HG03354 (cell line): Measurements from ENCODE around the gene COL4A1.

Experiments
- ATAC-seq: cut with Tn5 transposase; IDR thresholded peaks from one replicate; pipeline ENCODE4 v1.9.1; 2021; ENCODE audit warnings: mild to moderate bottlenecking; ENCODE audit not compliant: unreplicated experiment, poor library complexity, severe bottlenecking

The COL4A1 gene

DNA sequence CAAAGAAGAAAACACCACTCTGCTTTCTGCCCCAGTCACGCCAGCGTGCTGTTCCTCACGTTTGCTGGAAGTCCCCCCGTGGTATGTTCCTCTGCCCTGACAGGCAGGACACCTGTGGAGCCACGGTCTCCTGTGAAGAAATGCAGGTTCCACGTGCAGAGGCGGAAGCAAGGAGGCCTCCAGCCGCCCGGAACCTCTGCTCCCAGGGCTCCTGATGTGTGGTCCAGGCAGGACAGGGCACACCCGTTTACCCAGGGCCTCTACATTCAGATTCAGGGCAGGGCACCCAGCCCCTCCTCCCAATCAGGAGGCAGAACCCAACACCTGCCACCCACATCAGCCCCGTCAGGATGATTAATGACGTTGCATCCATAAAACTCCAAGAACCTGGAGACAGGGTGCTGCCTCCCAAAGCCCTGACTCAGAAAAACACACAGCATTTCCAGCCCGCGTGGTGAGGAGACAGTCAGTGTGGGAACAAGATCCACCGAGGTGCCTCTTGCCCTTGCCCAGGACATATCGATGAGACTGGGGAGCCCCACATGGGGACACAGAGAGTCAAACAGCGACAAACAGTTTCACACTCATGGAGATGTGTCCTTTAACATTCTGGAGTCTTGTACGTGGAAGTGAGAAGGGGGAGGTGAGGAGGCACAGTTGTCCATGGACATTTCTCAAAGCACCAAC, 76.2 kb downstream of the COL4A1 start:
- ATAC-seq = no peak

DNA sequence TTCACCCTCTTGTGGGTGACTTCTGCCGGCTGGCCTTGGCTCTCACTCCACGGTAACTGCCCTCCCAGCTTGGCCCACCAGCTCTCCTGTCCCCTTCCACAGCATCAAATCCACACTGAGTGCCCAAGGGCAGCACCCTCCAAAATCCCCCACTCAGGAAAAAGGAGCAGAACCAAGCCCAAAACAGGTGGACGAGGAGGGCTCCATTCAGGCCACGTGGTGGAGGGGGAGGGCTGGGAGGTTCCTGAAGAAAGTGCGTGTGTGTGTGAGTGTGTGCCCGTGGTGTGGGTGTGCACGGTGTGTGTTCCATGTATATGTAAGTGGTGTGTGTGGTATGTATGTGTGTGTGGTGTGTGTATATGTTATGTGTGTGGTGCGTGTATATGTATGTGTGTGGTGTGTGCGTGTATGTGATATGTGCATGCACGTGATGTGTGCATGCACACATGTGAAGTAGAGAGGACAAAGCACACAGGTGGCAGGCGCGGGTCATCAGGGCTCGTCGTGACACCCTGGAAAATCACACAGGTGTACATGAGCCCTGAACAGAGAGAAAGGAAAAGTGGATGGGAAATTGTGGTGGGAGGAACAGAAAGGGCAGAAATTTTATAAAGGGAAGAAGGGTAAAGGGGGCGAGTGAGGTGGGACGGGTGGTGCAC, 76.9 kb downstream of the COL4A1 start:
- ATAC-seq = no peak

DNA sequence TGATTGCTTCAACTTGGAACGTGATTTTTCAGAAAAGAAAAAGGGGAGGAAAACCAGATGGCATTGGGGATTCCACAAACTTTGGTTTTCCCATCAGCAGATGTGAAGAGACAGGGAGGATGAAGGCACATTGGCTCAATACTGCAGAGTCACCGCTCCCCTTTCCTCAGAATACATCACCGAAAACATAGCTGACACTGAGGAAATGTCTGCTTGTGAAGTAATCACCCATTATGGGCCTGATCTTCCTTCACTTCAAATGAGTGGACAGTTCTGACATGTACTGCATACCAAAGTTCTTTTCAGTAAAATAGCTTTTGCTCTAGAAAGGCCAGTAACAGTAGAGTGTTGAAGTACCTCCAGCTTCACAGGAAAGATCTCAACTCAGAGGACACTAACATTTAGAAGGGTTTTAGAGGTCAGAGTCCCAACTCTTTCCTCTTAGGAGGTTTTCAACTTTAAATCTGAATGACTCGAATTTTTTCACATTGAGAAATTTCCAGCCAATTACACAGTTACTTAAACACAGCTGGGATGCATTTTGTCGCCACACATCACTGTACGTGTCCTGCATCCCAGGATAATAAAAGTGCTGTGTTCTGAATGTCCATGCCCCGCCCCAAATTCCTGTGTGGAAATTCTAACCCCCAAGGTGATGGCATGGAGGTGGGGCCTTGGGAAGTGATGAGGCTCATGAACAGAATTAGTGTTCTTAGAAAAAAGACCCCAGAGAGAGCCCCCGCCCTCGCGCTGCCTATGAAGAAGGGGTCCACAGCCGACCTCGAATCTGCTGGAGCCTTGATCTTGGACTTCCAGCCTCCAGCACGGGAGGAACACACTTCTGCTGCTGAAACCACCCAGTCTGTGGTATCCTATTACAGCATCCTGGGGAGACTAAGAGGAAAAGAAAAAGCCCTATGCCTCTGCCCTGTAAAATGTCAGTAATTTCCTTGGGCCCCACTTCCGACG, 77.7 kb downstream of the COL4A1 start:
- ATAC-seq = no peak

DNA sequence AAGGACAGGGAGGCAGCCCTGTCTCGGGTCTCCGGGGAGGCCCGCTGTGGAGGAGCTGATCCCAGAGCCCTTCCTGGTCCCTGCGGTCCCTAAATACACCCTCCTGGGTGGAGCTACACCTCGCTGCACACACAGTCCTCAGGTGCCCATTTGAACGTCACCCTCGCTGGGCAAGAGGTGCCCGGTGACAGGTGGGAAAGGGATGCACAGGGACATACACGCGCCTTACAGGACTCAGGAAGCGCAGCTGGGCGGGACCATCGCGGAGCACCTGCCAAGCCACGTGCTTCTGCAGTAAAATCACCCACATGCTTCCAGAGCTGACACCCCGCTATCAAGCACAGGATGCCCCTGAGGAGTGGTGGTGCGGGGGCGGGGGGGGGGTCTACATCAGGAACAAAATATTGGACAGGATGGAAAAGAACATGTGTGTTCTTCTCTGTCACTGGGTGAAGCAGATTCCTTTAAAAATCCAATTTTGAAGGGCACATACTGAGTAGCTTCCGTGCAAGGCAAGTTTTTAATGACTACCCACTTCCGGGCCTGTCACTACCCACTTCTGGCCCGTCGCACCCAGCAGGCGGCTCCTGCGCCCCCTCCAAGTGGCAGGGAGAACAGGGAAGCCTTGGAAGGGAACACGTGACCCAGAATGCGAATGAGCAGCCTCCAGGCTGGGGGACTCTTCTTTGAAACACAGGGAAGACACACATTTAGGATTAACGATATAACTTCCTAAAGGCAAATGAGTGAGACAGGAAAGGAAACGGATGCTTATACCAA, 78.9 kb downstream of the COL4A1 start:
- ATAC-seq = no peak

DNA sequence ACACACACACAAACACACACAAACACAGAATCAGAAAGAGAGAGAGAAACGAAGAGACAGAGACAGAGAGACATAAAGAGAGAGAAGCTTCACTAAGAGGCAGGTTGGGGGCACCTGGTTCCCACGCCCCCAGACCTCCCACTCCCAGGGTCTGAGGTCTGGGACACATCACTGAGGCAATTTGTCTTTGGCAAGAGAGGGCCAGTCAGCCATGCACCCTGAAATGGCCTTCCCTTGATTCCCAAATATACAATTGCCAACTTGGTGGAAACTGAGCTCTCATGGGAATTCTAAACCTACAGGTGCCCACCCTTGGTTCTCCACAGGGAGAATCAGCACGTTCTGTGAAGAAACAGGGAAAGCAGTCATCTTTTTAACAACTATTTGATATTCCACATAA, 79.5 kb downstream of the COL4A1 start:
- ATAC-seq = no peak

DNA sequence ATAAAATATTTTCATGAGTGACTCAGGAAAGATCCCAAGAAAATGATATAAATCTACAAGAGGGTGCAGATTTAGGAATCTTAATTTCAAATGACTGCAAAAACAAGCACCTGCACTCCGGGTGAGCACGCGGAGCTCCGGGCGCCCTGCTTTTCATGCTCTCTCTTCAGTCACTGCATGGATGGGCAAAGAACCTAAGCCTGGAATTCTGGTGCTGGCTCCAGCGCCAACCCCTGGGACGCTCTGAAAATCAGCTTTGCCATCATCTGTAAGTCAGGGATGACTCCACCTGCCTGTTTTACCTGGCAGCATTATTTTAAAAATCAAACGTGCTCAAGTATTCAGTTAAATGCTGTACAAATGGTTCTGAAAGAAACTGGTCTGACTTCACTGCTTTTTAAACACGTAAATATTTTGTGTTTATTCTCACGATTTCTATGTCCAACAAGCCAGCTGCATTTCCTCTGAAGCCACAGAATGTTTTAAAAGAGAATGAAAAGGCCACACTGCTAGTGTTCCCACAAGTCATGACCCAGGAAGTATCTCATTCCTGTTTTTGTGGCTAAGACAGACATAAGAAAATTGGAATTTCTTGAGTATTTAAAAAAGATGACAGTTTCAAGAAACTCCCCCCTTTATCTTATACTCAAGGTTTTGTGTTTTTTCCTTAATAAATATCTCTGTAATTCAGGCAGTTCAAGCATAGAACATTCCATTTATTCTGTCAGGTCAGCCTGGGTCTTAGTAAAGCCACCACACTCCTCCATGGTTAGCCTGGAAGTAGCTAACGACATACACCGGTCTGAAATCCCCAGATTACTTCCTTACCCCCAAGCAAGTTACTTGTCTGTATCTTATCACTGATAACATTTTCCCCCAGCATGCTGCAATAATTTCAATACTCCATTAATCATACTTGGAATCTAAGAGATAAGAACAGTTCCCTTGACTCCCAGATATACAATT, 81.1 kb downstream of the COL4A1 start:
- ATAC-seq = no peak

DNA sequence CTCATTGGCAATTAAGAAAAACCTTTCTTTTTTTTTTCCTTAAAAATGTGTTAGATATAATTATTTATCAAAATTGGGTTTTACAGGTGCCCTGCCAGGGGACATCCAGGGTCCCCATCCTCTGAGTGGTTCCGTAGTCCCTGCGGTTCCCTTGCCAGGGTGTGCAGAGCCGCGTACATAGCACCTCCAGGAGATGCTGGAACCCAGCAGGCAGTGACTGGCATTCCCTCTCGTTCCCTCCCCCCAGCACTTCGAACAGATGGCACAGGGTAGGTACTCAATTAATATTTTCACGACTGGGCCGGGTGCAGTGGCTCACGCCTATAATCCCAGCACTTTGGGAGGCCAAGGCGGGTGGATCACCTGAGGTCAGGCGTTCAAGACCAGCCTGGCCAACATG, 82.0 kb downstream of the COL4A1 start:
- ATAC-seq = no peak

DNA sequence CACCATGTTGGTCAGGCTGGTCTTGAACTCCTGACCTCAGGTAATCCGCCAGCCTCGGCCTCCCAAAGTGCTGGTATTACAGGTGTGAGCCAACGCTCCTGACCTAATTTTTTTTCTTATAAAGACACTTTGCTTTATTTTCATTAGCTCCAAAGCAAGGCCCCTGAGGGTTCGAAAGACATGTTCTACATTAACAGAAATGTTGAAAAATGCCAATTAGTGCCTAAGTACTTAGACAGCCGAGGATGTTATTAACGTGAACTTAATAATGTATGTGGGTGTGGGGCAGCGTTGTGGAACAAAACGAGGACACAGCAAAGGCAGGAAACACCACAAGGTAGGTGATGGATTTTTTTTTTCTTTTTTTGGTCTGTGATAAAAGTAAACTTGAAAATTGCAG, 82.4 kb downstream of the COL4A1 start:
- no peak for ATAC-seq

DNA sequence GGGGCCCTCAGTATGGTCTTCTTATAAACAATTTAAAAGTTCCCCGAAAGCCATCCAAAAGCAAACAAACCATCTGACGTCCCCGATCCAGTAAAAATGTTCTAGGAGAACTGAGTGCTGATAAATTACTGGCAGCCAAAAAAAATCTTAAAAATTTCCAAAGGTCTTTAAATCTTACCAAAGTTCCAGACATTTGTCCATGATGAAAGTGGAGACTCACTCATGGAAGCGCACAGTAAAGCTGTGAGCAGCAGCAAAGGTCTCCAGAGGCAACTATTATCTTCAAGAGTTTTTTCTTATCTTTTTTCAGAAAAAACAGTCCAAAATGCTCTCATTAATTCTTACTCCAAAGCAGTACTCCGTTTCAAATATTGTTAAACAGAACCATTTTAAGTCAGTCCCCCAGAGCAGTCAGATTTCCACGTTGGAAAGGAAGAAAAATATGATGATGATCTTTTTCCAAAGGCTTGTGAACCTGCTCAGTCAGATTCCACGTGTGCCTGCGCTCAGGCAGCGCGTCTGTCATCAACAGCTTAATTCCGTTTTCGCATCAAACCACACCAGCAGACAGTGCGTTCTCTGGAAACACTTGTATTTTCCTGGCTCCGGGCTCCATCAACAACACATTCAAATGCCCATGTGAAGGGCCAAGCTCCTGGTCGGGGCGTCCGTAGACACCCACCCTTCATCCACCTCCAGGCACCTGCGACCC, 85.4 kb downstream of the COL4A1 start:
- no peak for ATAC-seq

DNA sequence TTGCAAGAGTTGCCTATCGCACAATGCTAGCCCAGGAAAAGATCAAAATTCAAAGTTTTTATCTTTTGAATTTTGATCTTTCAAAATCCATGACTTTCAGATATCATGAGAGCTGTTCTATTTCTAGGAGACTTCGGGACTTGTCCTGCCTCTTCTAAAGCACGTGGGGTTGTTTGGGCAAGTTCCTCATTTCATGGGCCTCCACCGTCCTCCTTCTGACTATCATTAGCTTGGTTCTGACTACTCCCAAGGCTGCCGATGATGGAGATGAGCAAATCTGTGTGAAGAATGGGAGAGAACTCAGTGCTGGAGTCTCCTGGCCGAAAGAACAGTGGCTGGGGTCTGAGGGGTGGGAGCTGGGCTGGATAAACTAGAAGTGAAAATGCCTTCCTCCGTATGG, 86.5 kb downstream of the COL4A1 start:
- ATAC-seq = no peak

DNA sequence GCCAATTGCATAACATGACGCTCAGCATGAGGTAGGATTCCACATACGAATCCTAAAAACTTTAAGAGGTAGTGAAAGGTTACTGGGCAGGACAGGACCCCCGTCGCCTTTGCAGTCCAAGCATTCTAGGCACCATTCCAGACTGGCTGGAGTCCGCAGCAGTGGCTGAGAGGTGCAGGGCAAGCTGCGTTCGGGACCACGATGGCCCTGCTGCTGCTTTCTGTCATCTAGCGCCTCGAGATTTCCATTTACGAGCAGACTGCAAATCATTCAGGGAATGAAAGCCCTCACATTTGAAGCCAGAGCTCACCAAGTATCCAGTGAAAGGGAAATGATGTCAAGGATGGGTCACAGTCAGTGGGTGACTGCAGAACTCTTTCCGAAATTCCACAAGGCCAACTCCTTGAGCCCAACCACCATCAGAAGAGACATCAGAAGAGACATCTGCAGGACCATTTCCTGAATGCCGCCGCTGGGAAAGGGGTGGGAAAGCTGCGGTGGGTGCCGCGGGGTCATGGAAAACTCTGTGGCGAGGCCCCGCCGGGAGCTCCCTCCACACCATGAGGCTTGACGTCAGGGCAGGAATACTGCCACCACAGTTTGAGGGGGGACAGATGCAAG, 88.3 kb downstream of the COL4A1 start:
- ATAC-seq = no peak

DNA sequence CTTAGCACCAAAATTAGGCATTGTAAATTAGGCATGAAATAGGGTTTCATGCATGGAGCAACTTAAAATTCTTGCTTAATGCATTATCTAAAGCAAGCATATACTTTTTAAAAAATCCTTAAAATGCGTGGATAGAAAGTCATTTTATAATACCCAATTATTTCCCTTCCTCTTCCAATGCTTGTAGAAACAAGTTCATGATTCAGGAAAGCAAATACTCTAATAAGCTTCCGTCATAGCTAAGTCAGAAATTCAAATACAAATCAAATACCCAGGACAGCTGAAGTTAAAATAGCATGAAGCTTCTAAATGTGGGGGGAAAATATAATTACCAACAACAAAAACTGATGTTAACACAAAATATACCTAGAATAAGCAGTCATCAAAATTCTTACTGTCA, 89.1 kb downstream of the COL4A1 start:
- no peak for ATAC-seq

DNA sequence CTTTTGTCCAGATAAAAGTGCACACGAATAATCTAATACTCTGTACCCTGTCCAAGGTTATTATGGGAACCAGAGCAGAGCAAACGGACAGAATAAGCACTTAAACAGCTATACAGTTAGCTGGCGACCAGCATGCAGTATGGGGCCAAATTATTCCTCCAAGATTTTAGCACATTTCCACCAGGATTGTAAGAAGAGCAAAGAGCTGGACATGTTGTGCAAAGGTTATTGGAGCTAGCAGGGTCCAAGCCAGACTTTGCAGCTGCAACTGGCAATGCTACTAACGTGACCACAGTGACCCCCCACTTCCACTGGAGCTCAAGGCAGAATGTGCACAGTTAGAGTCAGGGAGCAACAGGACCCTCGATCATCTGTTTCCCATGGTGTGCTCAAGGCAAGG, 89.9 kb downstream of the COL4A1 start:
- no peak for ATAC-seq

DNA sequence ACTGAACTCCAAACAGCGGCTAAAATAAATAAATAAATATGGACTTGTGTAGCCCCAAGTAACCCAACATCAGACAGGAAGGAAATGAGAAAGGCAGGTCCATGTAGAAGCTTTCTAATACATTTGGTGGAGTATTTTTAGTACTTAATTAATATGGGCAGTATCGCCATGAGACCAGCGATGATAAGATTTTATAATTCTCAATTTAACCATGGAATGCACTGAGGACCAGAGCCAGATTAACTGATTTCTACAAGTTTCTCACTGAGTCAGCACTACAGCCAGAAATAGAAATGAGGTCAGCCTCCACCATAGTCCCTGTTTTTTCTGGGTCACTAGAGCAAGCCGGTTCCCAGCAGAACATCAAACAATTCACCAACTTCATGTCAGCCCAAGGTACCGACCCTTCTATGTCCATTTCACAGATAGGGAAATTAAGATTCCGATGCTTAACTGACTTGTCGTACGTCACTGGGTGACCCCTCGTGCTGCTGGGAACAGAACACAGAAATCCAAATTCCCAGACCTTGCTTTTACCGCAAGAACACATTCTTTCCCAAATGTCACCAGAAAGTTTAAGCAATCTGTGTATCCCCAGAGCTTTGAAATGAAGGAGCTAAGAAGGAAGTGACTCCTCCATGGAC, 90.4 kb downstream of the COL4A1 start:
- ATAC-seq = no peak

DNA sequence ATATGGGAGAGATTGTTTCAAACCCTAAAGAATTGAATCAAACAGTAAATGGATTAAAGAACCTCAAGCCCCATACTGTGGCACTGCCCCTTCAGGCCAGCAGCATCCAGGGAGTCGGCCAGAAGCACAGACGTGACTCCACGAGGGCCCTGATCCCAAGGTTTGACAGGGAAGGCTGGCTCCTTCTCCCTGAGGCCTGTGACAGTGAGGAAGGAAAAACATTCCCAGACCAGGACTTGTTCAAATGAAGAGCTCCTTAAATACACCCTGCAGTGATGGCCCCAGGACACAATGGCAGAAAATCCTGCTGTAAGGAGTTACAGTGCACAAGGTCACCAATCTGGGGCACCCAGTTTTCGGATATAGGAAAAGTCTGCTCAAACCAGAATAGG, 91.0 kb downstream of the COL4A1 start:
- no peak for ATAC-seq

DNA sequence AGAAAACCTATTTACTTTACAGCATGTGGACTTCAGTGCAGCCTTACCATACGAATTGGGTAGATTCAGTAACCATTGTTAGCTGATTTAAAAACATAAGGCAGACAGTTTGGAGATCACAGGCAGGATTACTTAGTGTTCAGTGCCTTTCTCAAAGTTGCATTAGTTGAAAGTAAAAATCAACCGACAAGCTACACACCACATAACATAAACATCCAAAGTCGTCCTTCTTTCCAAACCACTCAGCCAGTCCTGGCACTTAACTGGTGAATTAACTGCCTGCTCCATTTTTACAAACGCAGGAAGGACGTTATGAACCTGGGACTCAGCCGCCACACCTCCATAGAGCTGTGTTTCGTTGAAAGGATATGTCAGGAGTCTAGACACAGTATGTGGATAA, 91.4 kb downstream of the COL4A1 start:
- no peak for ATAC-seq

DNA sequence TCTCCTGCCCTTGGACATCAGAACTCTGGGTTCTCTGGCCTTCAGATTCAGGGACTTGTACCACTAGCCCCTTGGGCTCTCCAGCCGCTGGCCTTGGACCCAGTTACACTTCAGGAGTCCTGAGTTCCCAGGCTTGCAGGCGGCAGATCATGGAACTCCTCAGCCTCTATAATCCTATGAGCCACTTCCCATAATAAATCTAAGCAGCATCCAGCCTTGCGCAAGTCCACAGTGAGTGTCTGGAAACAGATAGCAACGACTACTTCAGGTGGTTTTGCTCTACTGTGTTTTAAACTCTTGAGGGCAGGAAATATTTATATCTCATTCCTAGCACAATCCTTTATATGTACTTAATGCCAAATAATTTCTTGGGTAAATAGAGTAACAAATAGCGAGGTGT, 92.3 kb downstream of the COL4A1 start:
- ATAC-seq = no peak
